ENCODE measurements around the gene CDCP2. TPM values are rescaled to one million over a fixed set of nuclear protein-coding genes. Genes with fewer than 3 reads are reported as not detected.

CDCP2 gene
- total RNA-seq, 1 donor from 2014 or later = not detected

- DNase-seq (ENCODE audit: low read depth) (no peak), FAIRE-seq (no peak)
- H3K27ac ChIP-seq (ENCODE audit: low read depth, low read length) = no peak overlapping the region
- no peak overlapping the region for H3K9ac ChIP-seq (ENCODE audit: low read length)
- H3K4me2 ChIP-seq (ENCODE audit: low read length) = no peak overlapping the region
- TF ChIP-seq EZH2 (IDR thresholded peaks at IDR 0.05; ENCODE audit: insufficient read depth, low read length) = no peak
- TF ChIP-seq CTCF (IDR thresholded peaks at IDR 0.05; ENCODE audit: insufficient read depth, low read depth, low read length) = no peak
- no peak overlapping the region for H3K4me3 Mint-ChIP-seq (ENCODE audit: unreplicated experiment)
- H3K4me1 ChIP-seq (ENCODE audit: insufficient read depth, low read length) = peaks cover 5% of the 10 kb centered on the region
- H3K9me3 ChIP-seq (ENCODE audit: insufficient read depth, low read depth, low read length) = no peaks in the 10 kb centered on the region
- no peaks in the 10 kb centered on the region for H3K36me3 ChIP-seq (ENCODE audit: insufficient read depth, low read length)
- peaks cover 16% of the 10 kb centered on the region for H3K4me1 Mint-ChIP-seq (ENCODE audit: low read depth, unreplicated experiment)
- no peak overlapping the region for H3K4me3 ChIP-seq (ENCODE audit: insufficient read depth, low read depth, low read length)
- no peak overlapping the region for H3K27ac Mint-ChIP-seq (ENCODE audit: unreplicated experiment)
- H3K36me3 Mint-ChIP-seq (ENCODE audit: low read depth, unreplicated experiment) = peaks cover 2% of the 10 kb centered on the region
- H3K79me2 ChIP-seq (ENCODE audit: insufficient read depth, low read length) = no peaks in the 10 kb centered on the region
- H3K27me3 ChIP-seq (ENCODE audit: insufficient read depth, low read length) = no peaks in the 10 kb centered on the region
- peaks cover 3% of the 10 kb centered on the region for H3K9me3 Mint-ChIP-seq (ENCODE audit: unreplicated experiment)
- H4K20me1 ChIP-seq (ENCODE audit: insufficient read depth, low read length) = no peaks in the 10 kb centered on the region
- H2AFZ ChIP-seq (ENCODE audit: low read depth, low read length) = no peak overlapping the region
- peaks cover 10% of the 10 kb centered on the region for H3K27me3 Mint-ChIP-seq (ENCODE audit: low read depth, unreplicated experiment)
Observed at GRCh38 chr1:54157401-54157800, 4.6 kb upstream of the CDCP2 start.

GRCh38 chr1:54156986-54157385 lies 4.2 kb upstream of the CDCP2 start:
- Histone ChIP-seq H3K27ac (ENCODE audit: low read depth, low read length) (no peak overlapping the region), H3K27me3 (ENCODE audit: insufficient read depth, low read length) (no peaks in the 10 kb centered on the region), H4K20me1 (ENCODE audit: insufficient read depth, low read length) (no peaks in the 10 kb centered on the region), H3K4me2 (ENCODE audit: low read length) (no peak overlapping the region), H3K9me3 (ENCODE audit: insufficient read depth, low read depth, low read length) (no peaks in the 10 kb centered on the region), H3K79me2 (ENCODE audit: insufficient read depth, low read length) (no peaks in the 10 kb centered on the region), H3K36me3 (ENCODE audit: insufficient read depth, low read length) (no peaks in the 10 kb centered on the region), H3K9ac (ENCODE audit: low read length) (no peak overlapping the region), H3K4me3 (ENCODE audit: insufficient read depth, low read depth, low read length) (no peak overlapping the region), H2AFZ (ENCODE audit: low read depth, low read length) (no peak overlapping the region), H3K4me1 (ENCODE audit: insufficient read depth, low read length) (peaks cover 5% of the 10 kb centered on the region)
- Mint-ChIP-seq H3K27ac (ENCODE audit: unreplicated experiment) (no peak overlapping the region), H3K9me3 (ENCODE audit: unreplicated experiment) (peaks cover 3% of the 10 kb centered on the region), H3K36me3 (ENCODE audit: low read depth, unreplicated experiment) (peaks cover 2% of the 10 kb centered on the region), H3K27me3 (ENCODE audit: low read depth, unreplicated experiment) (peaks cover 10% of the 10 kb centered on the region), H3K4me3 (ENCODE audit: unreplicated experiment) (no peak overlapping the region), H3K4me1 (ENCODE audit: low read depth, unreplicated experiment) (peaks cover 16% of the 10 kb centered on the region)
- TF ChIP-seq EZH2 (IDR thresholded peaks at IDR 0.05; ENCODE audit: insufficient read depth, low read length) = no peak
- no peak for TF ChIP-seq CTCF (IDR thresholded peaks at IDR 0.05; ENCODE audit: insufficient read depth, low read depth, low read length)
- DNase-seq (ENCODE audit: low read depth) (no peak), FAIRE-seq (no peak)

- Histone ChIP-seq H3K4me3 (ENCODE audit: insufficient read depth, low read depth, low read length) (no peak overlapping the region), H3K27me3 (ENCODE audit: insufficient read depth, low read length) (no peaks in the 10 kb centered on the region), H3K36me3 (ENCODE audit: insufficient read depth, low read length) (no peaks in the 10 kb centered on the region), H3K27ac (ENCODE audit: low read depth, low read length) (no peak overlapping the region), H3K4me1 (ENCODE audit: insufficient read depth, low read length) (peaks cover 5% of the 10 kb centered on the region), H2AFZ (ENCODE audit: low read depth, low read length) (no peak overlapping the region), H3K79me2 (ENCODE audit: insufficient read depth, low read length) (no peaks in the 10 kb centered on the region), H3K9ac (ENCODE audit: low read length) (no peak overlapping the region), H3K9me3 (ENCODE audit: insufficient read depth, low read depth, low read length) (no peaks in the 10 kb centered on the region), H4K20me1 (ENCODE audit: insufficient read depth, low read length) (no peaks in the 10 kb centered on the region), H3K4me2 (ENCODE audit: low read length) (no peak overlapping the region)
- H3K4me1 Mint-ChIP-seq (ENCODE audit: low read depth, unreplicated experiment) = peaks cover 16% of the 10 kb centered on the region
- no peak overlapping the region for H3K4me3 Mint-ChIP-seq (ENCODE audit: unreplicated experiment)
- TF ChIP-seq CTCF (IDR thresholded peaks at IDR 0.05; ENCODE audit: insufficient read depth, low read depth, low read length) (no peak), EZH2 (IDR thresholded peaks at IDR 0.05; ENCODE audit: insufficient read depth, low read length) (no peak)
- peaks cover 9% of the 10 kb centered on the region for H3K27me3 Mint-ChIP-seq (ENCODE audit: low read depth, unreplicated experiment)
- H3K9me3 Mint-ChIP-seq (ENCODE audit: unreplicated experiment) = peaks cover 3% of the 10 kb centered on the region
- peaks cover 2% of the 10 kb centered on the region for H3K36me3 Mint-ChIP-seq (ENCODE audit: low read depth, unreplicated experiment)
- no peak for DNase-seq (ENCODE audit: low read depth)
- no peak for FAIRE-seq
- no peak overlapping the region for H3K27ac Mint-ChIP-seq (ENCODE audit: unreplicated experiment)
Observed at GRCh38 chr1:54156201-54156600, 3.4 kb upstream of the CDCP2 start.
